Neural cell (in vitro differentiated cells): Measurements from ENCODE around the gene RAPGEF2. TPM values are rescaled to one million over a fixed set of nuclear protein-coding genes. Genes with fewer than 3 reads are reported as not detected.

Experiments
- H2AFZ ChIP-seq: fragments of 200-600, 300-800 bp; sonication (generic), shearing (Covaris generic); 2 replicates; pipeline ENCODE4 v1.6.0; 2014; ENCODE audit warnings: low read depth, mild to moderate bottlenecking, antibody characterized with exemption, low read length, moderate library complexity
- H3F3A ChIP-seq: fragments of 200-600 bp; shearing (Covaris generic); 2 replicates; pipeline ENCODE4 v1.6.1; 2016; ENCODE audit warnings: mild to moderate bottlenecking, moderate library complexity, mixed read lengths, antibody characterized with exemption, low read length; ENCODE audit not compliant: insufficient read depth, poor library complexity, severe bottlenecking
- H3K27ac ChIP-seq: fragments of 200-600, 300-800 bp; sonication (generic), shearing (Covaris generic); 2 replicates; pipeline ENCODE4 v1.5.1; 2014; ENCODE audit warnings: mild to moderate bottlenecking, low read length, moderate library complexity
- H3K27me3 ChIP-seq: fragments of 300-800, 200-600 bp; sonication (generic), shearing (Covaris generic); 2 replicates; pipeline ENCODE4 v1.6.0; 2014; ENCODE audit warnings: mild to moderate bottlenecking, low read depth, low read length, moderate library complexity; ENCODE audit not compliant: insufficient read depth
- H3K36me3 ChIP-seq: fragments of 300-800, 200-600 bp; sonication (generic), shearing (Covaris generic); 2 replicates; pipeline ENCODE4 v1.5.1; 2014; ENCODE audit warnings: mild to moderate bottlenecking, antibody characterized with exemption, low read length, moderate library complexity; ENCODE audit not compliant: insufficient read depth
- H3K4me2 ChIP-seq: fragments of 300-800, 200-600 bp; sonication (generic), shearing (Covaris generic); 2 replicates; pipeline ENCODE4 v1.6.0; 2014; ENCODE audit warnings: mild to moderate bottlenecking, low read length
- H3K4me3 ChIP-seq: fragments of 300-800, 200-600 bp; sonication (generic), shearing (Covaris generic); 2 replicates; pipeline ENCODE4 v1.5.1; 2014; ENCODE audit warnings: mild to moderate bottlenecking, low read length, moderate library complexity
- H3K79me2 ChIP-seq: fragments of 200-600 bp; shearing (Covaris generic); replicated peaks from 2 replicates; pipeline ENCODE4 v1.6.0; 2014; ENCODE audit warnings: mild to moderate bottlenecking, low read length, moderate library complexity; ENCODE audit not compliant: insufficient read depth
- H3K9ac ChIP-seq: fragments of 300-800, 200-600 bp; sonication (generic), shearing (Covaris generic); 2 replicates; pipeline ENCODE4 v1.6.1; 2016; ENCODE audit warnings: mild to moderate bottlenecking, low read length, mixed read lengths
- H3K9me2 ChIP-seq: fragments of 200-600 bp; shearing (Covaris generic); 2 replicates; pipeline ENCODE4 v1.6.1; 2016; ENCODE audit warnings: mild to moderate bottlenecking, low read length, mixed read lengths; ENCODE audit not compliant: insufficient read depth
- H3K9me3 ChIP-seq: fragments of 200-600, 300-800 bp; sonication (generic), shearing (Covaris generic); 2 replicates; pipeline ENCODE4 v1.6.1; 2016; ENCODE audit warnings: mild to moderate bottlenecking, mixed run types, low read length, moderate library complexity, mixed read lengths
- H4K20me1 ChIP-seq: fragments of 200-600 bp; shearing (Covaris generic); 2 replicates; pipeline ENCODE4 v1.6.1; 2016; ENCODE audit warnings: mild to moderate bottlenecking, mixed run types; ENCODE audit not compliant: insufficient read depth
- CTCF ChIP-seq: fragments of 450-650 bp; IDR thresholded peaks from 2 replicates; pipeline ENCODE4 v1.5.1; 2014; ENCODE audit warnings: antibody characterized with exemption, mild to moderate bottlenecking, moderate library complexity; ENCODE audit not compliant: poor library complexity, severe bottlenecking
- EP300 ChIP-seq: fragments of 450-650 bp; conservative IDR thresholded peaks from 2 replicates; pipeline ENCODE4 v1.6.1; 2014; ENCODE audit warnings: antibody characterized with exemption, mild to moderate bottlenecking, moderate library complexity; ENCODE audit not compliant: poor library complexity, severe bottlenecking
- EZH2 ChIP-seq: fragments of 200-600, 300-800 bp; shearing (Covaris generic), sonication (generic); IDR thresholded peaks from 2 replicates; pipeline ENCODE4 v1.6.1; 2014; ENCODE audit warnings: antibody characterized with exemption, low read length, borderline replicate concordance, mild to moderate bottlenecking; ENCODE audit not compliant: insufficient read depth, poor library complexity, severe bottlenecking
- MXI1 ChIP-seq: fragments of 450-650 bp; conservative IDR thresholded peaks from 2 replicates; pipeline ENCODE4 v1.6.1; 2014; ENCODE audit warnings: antibody characterized with exemption, mild to moderate bottlenecking; ENCODE audit not compliant: poor library complexity, severe bottlenecking
- POLR2AphosphoS5 ChIP-seq: IDR thresholded peaks from 2 replicates; pipeline ENCODE4 v1.6.1; 2012
- RAD21 ChIP-seq: fragments of 450-650 bp; conservative IDR thresholded peaks from 2 replicates; pipeline ENCODE4 v1.6.1; 2014; ENCODE audit warnings: antibody characterized with exemption, mild to moderate bottlenecking, moderate library complexity
- SMC3 ChIP-seq: fragments of 450-650 bp; conservative IDR thresholded peaks from 2 replicates; pipeline ENCODE4 v1.6.1; 2014; ENCODE audit warnings: antibody characterized with exemption, mild to moderate bottlenecking, moderate library complexity; ENCODE audit not compliant: poor library complexity
- TAF1 ChIP-seq: IDR thresholded peaks from 2 replicates; pipeline ENCODE4 v1.6.1; 2012; ENCODE audit warnings: low read depth
- polyA plus RNA-seq: library from polyadenylated mRNA; depleted of rRNA; stranded (reverse); fragments of >200 nt; gene quantifications from 2 replicates; pipeline ENCODE4 v1.2.3, GENCODE V29; 2014
- TF ChIP-seq, protein P1 (sequence below): IDR thresholded peaks from 2 replicates; pipeline ENCODE4 v1.6.1; 2012; ENCODE audit warnings: borderline replicate concordance

The RAPGEF2 gene
- polyA plus RNA-seq, 1 donor from 2014 or later: 134 TPM

- Histone ChIP-seq H3F3A (peaks cover 14% of the 10 kb centered on the region), H4K20me1 (peaks cover 2% of the 10 kb centered on the region), H3K9ac (no peak overlapping the region), H3K4me3 (no peak overlapping the region), H3K79me2 (peaks cover 46% of the 10 kb centered on the region), H3K27ac (no peak overlapping the region), H3K4me2 (no peak overlapping the region), H3K9me2 (no peaks in the 10 kb centered on the region), H3K36me3 (no peaks in the 10 kb centered on the region), H2AFZ (no peak overlapping the region), H3K9me3 (no peaks in the 10 kb centered on the region), H3K27me3 (no peaks in the 10 kb centered on the region)
- TF ChIP-seq TAF1 (no peak), CTCF (no peak), EP300 (no peak), POLR2AphosphoS5 (no peak), MXI1 (no peak), EZH2 (no peak), SMC3 (no peak), RAD21 (no peak)
- TF ChIP-seq, protein P1, sequence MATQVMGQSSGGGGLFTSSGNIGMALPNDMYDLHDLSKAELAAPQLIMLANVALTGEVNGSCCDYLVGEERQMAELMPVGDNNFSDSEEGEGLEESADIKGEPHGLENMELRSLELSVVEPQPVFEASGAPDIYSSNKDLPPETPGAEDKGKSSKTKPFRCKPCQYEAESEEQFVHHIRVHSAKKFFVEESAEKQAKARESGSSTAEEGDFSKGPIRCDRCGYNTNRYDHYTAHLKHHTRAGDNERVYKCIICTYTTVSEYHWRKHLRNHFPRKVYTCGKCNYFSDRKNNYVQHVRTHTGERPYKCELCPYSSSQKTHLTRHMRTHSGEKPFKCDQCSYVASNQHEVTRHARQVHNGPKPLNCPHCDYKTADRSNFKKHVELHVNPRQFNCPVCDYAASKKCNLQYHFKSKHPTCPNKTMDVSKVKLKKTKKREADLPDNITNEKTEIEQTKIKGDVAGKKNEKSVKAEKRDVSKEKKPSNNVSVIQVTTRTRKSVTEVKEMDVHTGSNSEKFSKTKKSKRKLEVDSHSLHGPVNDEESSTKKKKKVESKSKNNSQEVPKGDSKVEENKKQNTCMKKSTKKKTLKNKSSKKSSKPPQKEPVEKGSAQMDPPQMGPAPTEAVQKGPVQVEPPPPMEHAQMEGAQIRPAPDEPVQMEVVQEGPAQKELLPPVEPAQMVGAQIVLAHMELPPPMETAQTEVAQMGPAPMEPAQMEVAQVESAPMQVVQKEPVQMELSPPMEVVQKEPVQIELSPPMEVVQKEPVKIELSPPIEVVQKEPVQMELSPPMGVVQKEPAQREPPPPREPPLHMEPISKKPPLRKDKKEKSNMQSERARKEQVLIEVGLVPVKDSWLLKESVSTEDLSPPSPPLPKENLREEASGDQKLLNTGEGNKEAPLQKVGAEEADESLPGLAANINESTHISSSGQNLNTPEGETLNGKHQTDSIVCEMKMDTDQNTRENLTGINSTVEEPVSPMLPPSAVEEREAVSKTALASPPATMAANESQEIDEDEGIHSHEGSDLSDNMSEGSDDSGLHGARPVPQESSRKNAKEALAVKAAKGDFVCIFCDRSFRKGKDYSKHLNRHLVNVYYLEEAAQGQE: no peak
Observed at GRCh38 chr4:159264057-159264456, 161.2 kb downstream of the RAPGEF2 start.

- no peaks in the 10 kb centered on the region for H3K9me3 ChIP-seq
- TF ChIP-seq EZH2 (no peak), EP300 (no peak), CTCF (no peak), RAD21 (peak; percentile 5), MXI1 (peak; percentile 56), SMC3 (no peak), TAF1 (peak; percentile 35), POLR2AphosphoS5 (peak; percentile 40)
- TF ChIP-seq, protein P1: peak; percentile 49
- peak overlapping the region; percentile 67 for H3K9ac ChIP-seq
- peaks cover 2% of the 10 kb centered on the region for H4K20me1 ChIP-seq
- no peaks in the 10 kb centered on the region for H3K9me2 ChIP-seq
- peak overlapping the region; percentile 87 for H3K4me2 ChIP-seq
- H3K79me2 ChIP-seq: peaks cover 63% of the 10 kb centered on the region
- peaks cover 14% of the 10 kb centered on the region for H3F3A ChIP-seq
- no peaks in the 10 kb centered on the region for H3K27me3 ChIP-seq
- H3K4me3 ChIP-seq: peak overlapping the region; percentile 64
- H3K36me3 ChIP-seq: no peaks in the 10 kb centered on the region
- H2AFZ ChIP-seq: peak overlapping the region; percentile 25
- peak overlapping the region; percentile 79 for H3K27ac ChIP-seq
Observed at GRCh38 chr4:159266981-159267868, 164.3 kb downstream of the RAPGEF2 start.
